ENCODE data around the gene DNAH14. TPM values are rescaled to one million over a fixed set of nuclear protein-coding genes. Genes with fewer than 3 reads are reported as not detected.

DNAH14 gene
- total RNA-seq, 1 experiment from 2014 or later = 47.0 TPM

DNA sequence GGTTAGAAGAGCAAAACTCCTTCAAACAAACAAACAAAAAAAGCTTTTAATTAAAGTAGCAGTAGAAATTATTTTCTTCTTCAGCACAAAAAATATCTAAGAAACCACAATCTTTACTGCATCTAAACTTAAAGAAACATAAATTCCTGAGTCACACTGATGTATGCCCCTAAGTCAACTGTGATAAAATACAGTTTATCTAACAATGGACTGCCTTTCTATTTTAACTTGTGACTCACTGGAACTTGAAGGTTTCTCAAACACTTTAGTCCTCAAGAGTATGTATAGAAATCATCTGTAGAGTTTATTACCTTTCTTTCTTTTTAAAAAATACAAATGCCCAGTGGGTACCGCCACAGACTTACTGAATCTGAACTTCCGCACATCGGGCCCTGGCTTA lies 412.2 kb downstream of the DNAH14 start:
- peaks cover 6% of the 10 kb centered on the region; the same call in 1 of the 2 replicates for H3K27me3 ChIP-seq (ENCODE audit: control insufficient read depth, insufficient read depth, low read length)
- DNase-seq (ENCODE audit: low read depth, low spot score) (no peak), ATAC-seq (no peak)
- H3K36me3 ChIP-seq (ENCODE audit: control insufficient read depth, insufficient read depth, low read length) = no peaks in the 10 kb centered on the region
- CTCF ChIA-PET = no interaction called here
- H3K27ac ChIP-seq (ENCODE audit: low read length) = no peak overlapping the region
- POLR2A ChIA-PET = no interaction called here
- in situ Hi-C loops (cut with HindIII; ENCODE audit: low pct_unique_long_range_greater_than_20kb, low sequenced_read_pairs) = no loop called here
- TF ChIP-seq TCF7L2 (IDR thresholded peaks at IDR 0.05; ENCODE audit: low read depth, low read length) = no peak
- no peak for TF ChIP-seq SIN3A (IDR thresholded peaks at IDR 0.05; ENCODE audit: borderline replicate concordance, insufficient read depth, low read depth, low read length)
- TF ChIP-seq, protein P1, sequence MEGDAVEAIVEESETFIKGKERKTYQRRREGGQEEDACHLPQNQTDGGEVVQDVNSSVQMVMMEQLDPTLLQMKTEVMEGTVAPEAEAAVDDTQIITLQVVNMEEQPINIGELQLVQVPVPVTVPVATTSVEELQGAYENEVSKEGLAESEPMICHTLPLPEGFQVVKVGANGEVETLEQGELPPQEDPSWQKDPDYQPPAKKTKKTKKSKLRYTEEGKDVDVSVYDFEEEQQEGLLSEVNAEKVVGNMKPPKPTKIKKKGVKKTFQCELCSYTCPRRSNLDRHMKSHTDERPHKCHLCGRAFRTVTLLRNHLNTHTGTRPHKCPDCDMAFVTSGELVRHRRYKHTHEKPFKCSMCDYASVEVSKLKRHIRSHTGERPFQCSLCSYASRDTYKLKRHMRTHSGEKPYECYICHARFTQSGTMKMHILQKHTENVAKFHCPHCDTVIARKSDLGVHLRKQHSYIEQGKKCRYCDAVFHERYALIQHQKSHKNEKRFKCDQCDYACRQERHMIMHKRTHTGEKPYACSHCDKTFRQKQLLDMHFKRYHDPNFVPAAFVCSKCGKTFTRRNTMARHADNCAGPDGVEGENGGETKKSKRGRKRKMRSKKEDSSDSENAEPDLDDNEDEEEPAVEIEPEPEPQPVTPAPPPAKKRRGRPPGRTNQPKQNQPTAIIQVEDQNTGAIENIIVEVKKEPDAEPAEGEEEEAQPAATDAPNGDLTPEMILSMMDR (IDR thresholded peaks at IDR 0.05) = no peak
- TF ChIP-seq REST (IDR thresholded peaks at IDR 0.05; ENCODE audit: insufficient read depth in 1 of 2, low read depth in 2 of 2, low read length in 1 of 2) = no peak
- no peak for TF ChIP-seq POLR2AphosphoS5 (IDR thresholded peaks at IDR 0.05; ENCODE audit: low read depth, low read length)
- no peaks in the 10 kb centered on the region for H3K4me1 ChIP-seq (ENCODE audit: control insufficient read depth, insufficient read depth, low read length)
- intact Hi-C loops (cut with micrococcal nuclease; ENCODE audit: unreplicated experiment) = no loop called here
- H3K4me3 ChIP-seq (ENCODE audit: low read depth in 2 of 2, low read length in 2 of 2) = no peak overlapping the region
- H3K9me3 ChIP-seq (ENCODE audit: control insufficient read depth, insufficient read depth, low read depth, low read length) = no peaks in the 10 kb centered on the region
- no TSS peak for BruUV-seq (replicated peaks)

- H3K4me1 ChIP-seq (ENCODE audit: control insufficient read depth, insufficient read depth, low read length) = no peaks in the 10 kb centered on the region
- in situ Hi-C loops (cut with HindIII; ENCODE audit: low pct_unique_long_range_greater_than_20kb, low sequenced_read_pairs) = no loop called here
- no peaks in the 10 kb centered on the region for H3K9me3 ChIP-seq (ENCODE audit: control insufficient read depth, insufficient read depth, low read depth, low read length)
- TF ChIP-seq, protein P1 (IDR thresholded peaks at IDR 0.05) = no peak
- TF ChIP-seq POLR2AphosphoS5 (IDR thresholded peaks at IDR 0.05; ENCODE audit: low read depth, low read length) = no peak
- TF ChIP-seq REST (IDR thresholded peaks at IDR 0.05; ENCODE audit: insufficient read depth in 1 of 2, low read depth in 2 of 2, low read length in 1 of 2) = no peak
- no peak for TF ChIP-seq SIN3A (IDR thresholded peaks at IDR 0.05; ENCODE audit: borderline replicate concordance, insufficient read depth, low read depth, low read length)
- TF ChIP-seq TCF7L2 (IDR thresholded peaks at IDR 0.05; ENCODE audit: low read depth, low read length) = no peak
- H3K4me3 ChIP-seq (ENCODE audit: low read depth in 2 of 2, low read length in 2 of 2) = no peak overlapping the region
- ChIA-PET POLR2A (no interaction called here), CTCF (no interaction called here)
- BruUV-seq (replicated peaks) = no TSS peak
- DNase-seq (ENCODE audit: low read depth, low spot score) (no peak), ATAC-seq (no peak)
- no peak overlapping the region for H3K27ac ChIP-seq (ENCODE audit: low read length)
- no peaks in the 10 kb centered on the region for H3K36me3 ChIP-seq (ENCODE audit: control insufficient read depth, insufficient read depth, low read length)
- peaks cover 6% of the 10 kb centered on the region; the same call in 1 of the 2 replicates for H3K27me3 ChIP-seq (ENCODE audit: control insufficient read depth, insufficient read depth, low read length)
- intact Hi-C loops (cut with micrococcal nuclease; ENCODE audit: unreplicated experiment) = no loop called here
Observed at GRCh38 chr1:225342695-225343094, 413.2 kb downstream of the DNAH14 start.

Measured in Panc1 (cell line).